Common myeloid progenitor, CD34-positive (primary cell): ENCODE measurements around the gene AIFM3.
"Not testable (repeated sequence)": the region's sequence is repeated elsewhere in the genome, so short reads cannot be mapped to it uniquely, and the experiment has no call there.

Experiments
- CTCF ChIA-PET: fragments of 350-600 bp; sonication (Branson Sonifier 250); formaldehyde crosslinking; loops from one replicate; lab custom pipeline; 2021; ENCODE audit warnings: antibody characterized with exemption; lab: Charles Lee
- POLR2A ChIA-PET: fragments of 350-600 bp; sonication (Branson Sonifier 250); formaldehyde crosslinking; loops from one replicate; lab custom pipeline; 2021; ENCODE audit warnings: antibody characterized with exemption; lab: Charles Lee
- DNase-seq, 3 donors: peaks; one replicate each; pipeline versions ENCODE4 v3.0.0 to v3.0.0-alpha.2; 2013
- H3K27ac ChIP-seq, 2 experiments: 1 replicate in 1 of 2; 2 replicates in 1 of 2; pipeline ENCODE4 v1.7.0; 2013; ENCODE audit warnings: inconsistent platforms in 2 of 2, low read length in 2 of 2, mild to moderate bottlenecking in 2 of 2, low read depth in 1 of 2, moderate library complexity in 1 of 2; ENCODE audit not compliant: severe bottlenecking in 2 of 2, insufficient read depth in 1 of 2, poor library complexity in 1 of 2
- H3K27me3 ChIP-seq, 5 experiments: replicated peaks in 2 of 5; 1 replicate in 3 of 5; 2 replicates in 2 of 5; pipeline versions ENCODE4 v1.6.1 to v1.7.0; 2013; ENCODE audit warnings: low read length in 4 of 5, mild to moderate bottlenecking in 2 of 5, moderate library complexity in 2 of 5, inconsistent platforms in 1 of 5; ENCODE audit not compliant: insufficient read depth in 5 of 5, control insufficient read depth in 4 of 5
- H3K36me3 ChIP-seq, 4 experiments: 1 replicate in 2 of 4; 2 replicates in 2 of 4; pipeline versions ENCODE4 v1.6.1 to v1.7.0; 2013; ENCODE audit warnings: low read length in 3 of 4, control low read depth in 1 of 4, mild to moderate bottlenecking in 1 of 4; ENCODE audit not compliant: control insufficient read depth in 4 of 4, insufficient read depth in 4 of 4
- H3K4me1 ChIP-seq, 4 experiments: 1 replicate in 3 of 4; 2 replicates in 1 of 4; pipeline versions ENCODE4 v1.6.1 to v1.7.1; 2013; ENCODE audit warnings: low read length in 3 of 4, mild to moderate bottlenecking in 3 of 4, control low read depth in 1 of 4, inconsistent platforms in 1 of 4, moderate library complexity in 1 of 4; ENCODE audit not compliant: control insufficient read depth in 4 of 4, insufficient read depth in 4 of 4; ENCODE audit errors: control extremely low read depth in 1 of 4
- H3K4me3 ChIP-seq, 7 experiments: 1 replicate in 4 of 7; 2 replicates in 3 of 7; pipeline versions ENCODE4 v1.5.1 to v1.7.0; 2013; ENCODE audit warnings: mild to moderate bottlenecking in 7 of 7, low read length in 6 of 7, moderate library complexity in 6 of 7, inconsistent platforms in 2 of 7, low read depth in 2 of 7, control low read depth in 1 of 7; ENCODE audit not compliant: insufficient read depth in 4 of 7, control insufficient read depth in 1 of 7; ENCODE audit errors: extremely low read depth in 1 of 7
- H3K9me3 ChIP-seq, 5 experiments: 1 replicate in 4 of 5; 2 replicates in 1 of 5; pipeline versions ENCODE4 v1.6.1 to v1.7.1; 2013; ENCODE audit warnings: low read length in 4 of 5, mild to moderate bottlenecking in 2 of 5, inconsistent platforms in 1 of 5, low read depth in 1 of 5, moderate library complexity in 1 of 5; ENCODE audit not compliant: control insufficient read depth in 4 of 5, insufficient read depth in 2 of 5; ENCODE audit errors: control extremely low read depth in 1 of 5
- WGBS: methylation state at CpG from one replicate; pipeline ENCODE4 v1.1.5; 2013; ENCODE audit not compliant: insufficient coverage; 5-methylcytosine and 5-hydroxymethylcytosine counted together

Gene AIFM3

GRCh38 chr22:20935780-20936539, 31.1 kb upstream of the AIFM3 start:
- 95% methylated on average over 8 of the region's 11 CpGs for WGBS
- H3K9me3 ChIP-seq, DNase-seq, POLR2A ChIA-PET, H3K4me3 ChIP-seq, H3K27me3 ChIP-seq, H3K27ac ChIP-seq: not testable (repeated sequence)
- Histone ChIP-seq H3K36me3 (peaks cover 13 to 50% (median 24%) of the 10 kb centered on the region in 4 experiments), H3K4me1 (peaks cover 0 to 24% (median 10%) of the 10 kb centered on the region in 4 experiments)
- CTCF ChIA-PET = interaction anchor here (0.9 to 2.3 kb wide), 5 partner anchors 8 to 105 kb away, joined by 3 to 9 read pairs (median 3); no protein-coding TSS in a partner anchor

- H3K4me1 ChIP-seq = peaks cover 0 to 16% (median 7%) of the 10 kb centered on the region in 4 experiments
- CTCF ChIA-PET = interaction anchor here (0.9 to 2.3 kb wide), 6 partner anchors 9 to 107 kb away, joined by 3 to 9 read pairs (median 3); no protein-coding TSS in a partner anchor
- H3K27me3 ChIP-seq = no peaks in the 10 kb centered on the region
- H3K36me3 ChIP-seq = peaks cover 13 to 51% (median 24%) of the 10 kb centered on the region in 4 experiments
- no peak overlapping the region for H3K27ac ChIP-seq
- 91% methylated on average over 11 of the region's 12 CpGs for WGBS
- POLR2A ChIA-PET = no interaction called here
- DNase-seq = no peak
- H3K9me3 ChIP-seq = no peaks in the 10 kb centered on the region
- H3K4me3 ChIP-seq = no peak overlapping the region
Measured at GRCh38 chr22:20937031-20937793, 29.8 kb upstream of the AIFM3 start.

GRCh38 chr22:20937794-20938671, 29.0 kb upstream of the AIFM3 start:
- Histone ChIP-seq H3K4me1 (peaks cover 0 to 12% (median 6%) of the 10 kb centered on the region in 4 experiments), H3K27me3 (no peaks in the 10 kb centered on the region), H3K36me3 (peaks cover 13 to 51% (median 24%) of the 10 kb centered on the region in 4 experiments), H3K4me3 (no peak overlapping the region), H3K27ac (no peak overlapping the region), H3K9me3 (no peaks in the 10 kb centered on the region)
- 100% methylated on average over 1 of the region's 8 CpGs for WGBS
- CTCF ChIA-PET = interaction anchor here (1.0 to 2.3 kb wide), 3 partner anchors 10 to 52 kb away, joined by 3 to 9 read pairs (median 7); no protein-coding TSS in a partner anchor
- POLR2A ChIA-PET = no interaction called here
- DNase-seq = no peak

GRCh38 chr22:20939457-20940185, 27.4 kb upstream of the AIFM3 start:
- H3K9me3 ChIP-seq, H3K27me3 ChIP-seq, POLR2A ChIA-PET, H3K4me3 ChIP-seq, DNase-seq, H3K27ac ChIP-seq: not testable (repeated sequence)
- H3K36me3 ChIP-seq = peaks cover 11 to 40% (median 18%) of the 10 kb centered on the region in 4 experiments
- 98% methylated on average over 7 of the region's 14 CpGs for WGBS
- CTCF ChIA-PET = interaction anchor here (0.6 to 2.8 kb wide), 2 partner anchors 13 to 54 kb away, joined by 3 to 9 read pairs; no protein-coding TSS in a partner anchor
- peaks cover 0 to 12% (median 6%) of the 10 kb centered on the region in 4 experiments for H3K4me1 ChIP-seq

GRCh38 chr22:20940186-20940651, 26.8 kb upstream of the AIFM3 start:
- Histone ChIP-seq H3K9me3 (no peaks in the 10 kb centered on the region), H3K4me3 (no peak overlapping the region), H3K36me3 (peaks cover 11 to 34% (median 15%) of the 10 kb centered on the region in 4 experiments), H3K27me3 (no peaks in the 10 kb centered on the region), H3K27ac (no peak overlapping the region), H3K4me1 (peaks cover 0 to 12% (median 6%) of the 10 kb centered on the region in 4 experiments)
- DNase-seq = no peak
- WGBS = 88% methylated on average over 2 of the region's 3 CpGs
- ChIA-PET POLR2A (no interaction called here), CTCF (interaction anchor here (0.6 to 2.8 kb wide), 2 partner anchors 14 to 54 kb away, joined by 3 to 9 read pairs; no protein-coding TSS in a partner anchor)

- Histone ChIP-seq H3K36me3 (peaks cover 12 to 29% (median 14%) of the 10 kb centered on the region in 4 experiments), H3K9me3 (no peaks in the 10 kb centered on the region), H3K4me1 (peaks cover 0 to 10% (median 7%) of the 10 kb centered on the region in 4 experiments), H3K27me3 (no peaks in the 10 kb centered on the region), H3K27ac (no peak overlapping the region), H3K4me3 (no peak overlapping the region)
- POLR2A ChIA-PET = no interaction called here
- 93% methylated on average over 4 of the region's 4 CpGs for WGBS
- no peak for DNase-seq
- CTCF ChIA-PET = interaction anchor here (1.1 to 2.8 kb wide), 2 partner anchors 13 to 15 kb away, joined by 3 to 9 read pairs; no protein-coding TSS in a partner anchor
Measured at GRCh38 chr22:20940904-20941385, 26.1 kb upstream of the AIFM3 start.
